GM23248 (cell line): ENCODE results near the gene ADGRV1. TPM values are rescaled to one million over a fixed set of nuclear protein-coding genes. Genes with fewer than 3 reads are reported as not detected.

Source experiments
- DNase-seq: peaks from one replicate; pipeline ENCODE4 v3.0.0-alpha.2; 2015
- H2AFZ ChIP-seq: fragments of 200-600 bp; sonication (generic); 2 replicates; pipeline ENCODE4 v1.6.1; 2016; ENCODE audit warnings: antibody characterized with exemption
- H3F3A ChIP-seq: fragments of 200-600 bp; sonication (generic); 2 replicates; pipeline ENCODE4 v1.6.1; 2016; ENCODE audit warnings: mild to moderate bottlenecking, antibody characterized with exemption, mixed run types; ENCODE audit not compliant: insufficient read depth
- H3K27ac ChIP-seq: fragments of 200-600 bp; sonication (generic); 2 replicates; pipeline ENCODE4 v1.5.1; 2016; ENCODE audit warnings: mild to moderate bottlenecking
- H3K27me3 ChIP-seq: fragments of 200-600 bp; sonication (generic); replicated peaks from 2 replicates; pipeline ENCODE4 v1.6.1; 2016; ENCODE audit warnings: mild to moderate bottlenecking; ENCODE audit not compliant: insufficient read depth
- H3K36me3 ChIP-seq: fragments of 200-600 bp; sonication (generic); 2 replicates; pipeline ENCODE4 v1.6.1; 2016; ENCODE audit warnings: low read depth, mild to moderate bottlenecking
- H3K4me1 ChIP-seq: fragments of 200-600 bp; sonication (generic); 2 replicates; pipeline ENCODE4 v1.6.1; 2016; ENCODE audit warnings: mild to moderate bottlenecking; ENCODE audit not compliant: insufficient read depth
- H3K4me2 ChIP-seq: fragments of 200-600 bp; sonication (generic); one replicate; pipeline ENCODE4 v1.6.1; 2016; ENCODE audit warnings: mild to moderate bottlenecking; ENCODE audit not compliant: unreplicated experiment
- H3K4me3 ChIP-seq: fragments of 200-600 bp; sonication (generic); 2 replicates; pipeline ENCODE4 v1.5.1; 2016; ENCODE audit warnings: mild to moderate bottlenecking
- H3K79me2 ChIP-seq: fragments of 200-600 bp; sonication (generic); 2 replicates; pipeline ENCODE4 v1.6.1; 2016; ENCODE audit warnings: mild to moderate bottlenecking; ENCODE audit not compliant: insufficient read depth
- H3K9ac ChIP-seq: fragments of 200-600 bp; sonication (generic); 2 replicates; pipeline ENCODE4 v1.6.1; 2016; ENCODE audit warnings: mild to moderate bottlenecking
- H3K9me2 ChIP-seq: fragments of 200-600 bp; sonication (generic); 2 replicates; pipeline ENCODE4 v1.6.1; 2016; ENCODE audit warnings: mixed run types, mild to moderate bottlenecking, moderate library complexity; ENCODE audit not compliant: insufficient read depth
- H3K9me3 ChIP-seq: fragments of 200-600 bp; sonication (generic); one replicate; pipeline ENCODE4 v1.6.1; 2017; ENCODE audit warnings: low read depth
- H4K20me1 ChIP-seq: fragments of 200-600 bp; sonication (generic); 2 replicates; pipeline ENCODE4 v1.6.0; 2016; ENCODE audit not compliant: insufficient read depth
- EZH2 ChIP-seq: fragments of 200-600 bp; sonication (generic); IDR thresholded peaks from 2 replicates; pipeline ENCODE4 v1.6.1; 2018; ENCODE audit warnings: antibody characterized with exemption, mild to moderate bottlenecking; ENCODE audit not compliant: insufficient read depth, poor library complexity, severe bottlenecking
- EZH2phosphoT487 ChIP-seq: fragments of 200-600 bp; sonication (generic); IDR thresholded peaks from 2 replicates; pipeline ENCODE4 v1.6.1; 2018; ENCODE audit warnings: antibody characterized with exemption, moderate library complexity, mild to moderate bottlenecking, low read depth; ENCODE audit not compliant: insufficient read depth
- WGBS, 2 experiments: methylation state at CpG; one replicate each; pipeline ENCODE4 v1.1.6; 2015 to 2017; ENCODE audit warnings: low lambda C conversion rate in 2 of 2, low coverage in 1 of 2; ENCODE audit errors: missing lambda C conversion rate in 2 of 2; 5-methylcytosine and 5-hydroxymethylcytosine counted together
- in situ Hi-C: fragments of 300-500 bp; cut with MboI; formaldehyde crosslinking; loops from 2 replicates; pipeline ENCODE4 v1.15.0; 2020
- polyA plus RNA-seq: library from polyadenylated mRNA; unstranded; fragments of >200 nt; fragmentation: Nextera tagmentation; extraction: Ambion mirVana; gene quantifications from 2 replicates; pipeline ENCODE4 v1.2.1, GENCODE V29; 2016
- total RNA-seq: library from RNA; depleted of rRNA; stranded (reverse); fragments of >200 nt; shearing (Covaris generic); gene quantifications from 2 replicates; pipeline ENCODE4 v1.2.3, GENCODE V29; 2014

ADGRV1 gene
- total and polyA plus RNA-seq, 2 experiments from 2014 or later, result not detected

DNA sequence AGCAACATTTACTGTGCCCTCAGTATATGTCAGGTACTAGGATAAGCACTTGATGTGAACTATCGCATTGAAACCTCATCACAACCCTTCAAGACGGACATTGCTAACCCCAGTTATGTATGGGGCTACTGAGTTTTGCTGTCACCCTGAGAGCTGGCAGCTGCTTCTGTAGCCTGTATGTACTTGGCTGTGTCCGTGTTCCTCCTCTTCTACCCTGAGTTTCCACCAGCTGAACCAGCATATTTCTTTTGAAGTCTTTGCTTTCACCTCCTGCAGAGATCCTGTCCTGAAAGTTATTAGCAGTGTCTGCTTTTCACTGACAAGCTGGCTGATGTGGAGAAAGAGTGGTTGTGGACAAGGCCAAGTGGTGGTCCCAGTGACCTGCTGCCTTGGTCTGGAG is 63.3 kb downstream of the ADGRV1 start:
- Histone ChIP-seq H2AFZ (no peak overlapping the region), H3F3A (no peaks in the 10 kb centered on the region), H3K27ac (no peak overlapping the region), H3K9me3 (no peaks in the 10 kb centered on the region), H3K9me2 (no peaks in the 10 kb centered on the region), H3K4me1 (no peaks in the 10 kb centered on the region), H3K4me3 (no peak overlapping the region), H3K79me2 (no peaks in the 10 kb centered on the region), H3K27me3 (no peaks in the 10 kb centered on the region), H3K9ac (no peak overlapping the region), H3K36me3 (no peaks in the 10 kb centered on the region), H3K4me2 (no peak overlapping the region), H4K20me1 (no peaks in the 10 kb centered on the region)
- TF ChIP-seq EZH2phosphoT487, result no peak
- TF ChIP-seq EZH2, result no peak
- no peak for DNase-seq
- WGBS, 2 experiments, result 38 to 41% methylated on average over 3 of the region's 3 CpGs
- in situ Hi-C loops, result no loop called here

DNA sequence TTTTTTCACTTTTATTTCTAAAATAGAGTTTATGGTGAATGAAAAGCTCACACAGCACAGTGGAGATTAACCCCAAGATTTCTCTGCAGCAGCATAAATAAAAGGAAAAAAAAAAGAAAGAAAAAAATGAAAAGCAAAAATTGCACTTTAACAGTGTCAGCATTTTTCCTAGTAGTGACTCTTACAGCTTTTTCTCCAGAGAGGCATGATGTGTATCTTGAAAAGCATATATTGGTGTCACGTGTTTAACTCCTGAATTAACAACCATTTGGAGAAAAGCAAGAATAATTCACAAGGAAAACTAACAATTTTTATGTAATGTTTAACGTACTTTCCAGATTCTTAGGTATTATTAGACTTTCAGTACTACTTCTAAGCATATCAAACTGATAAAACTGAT is 67.9 kb downstream of the ADGRV1 start:
- in situ Hi-C loops, result no loop called here
- DNase-seq, result no peak
- Histone ChIP-seq H3K9me2 (no peaks in the 10 kb centered on the region), H2AFZ (no peak overlapping the region), H3K9me3 (no peaks in the 10 kb centered on the region), H3K36me3 (no peaks in the 10 kb centered on the region), H3F3A (no peaks in the 10 kb centered on the region), H4K20me1 (no peaks in the 10 kb centered on the region), H3K4me3 (no peak overlapping the region), H3K27me3 (no peaks in the 10 kb centered on the region), H3K4me2 (no peak overlapping the region), H3K79me2 (no peaks in the 10 kb centered on the region), H3K4me1 (no peaks in the 10 kb centered on the region), H3K27ac (no peak overlapping the region), H3K9ac (no peak overlapping the region)
- 19 to 33% methylated on average over 2 of the region's 2 CpGs for WGBS, 2 experiments
- no peak for TF ChIP-seq EZH2
- no peak for TF ChIP-seq EZH2phosphoT487

DNA sequence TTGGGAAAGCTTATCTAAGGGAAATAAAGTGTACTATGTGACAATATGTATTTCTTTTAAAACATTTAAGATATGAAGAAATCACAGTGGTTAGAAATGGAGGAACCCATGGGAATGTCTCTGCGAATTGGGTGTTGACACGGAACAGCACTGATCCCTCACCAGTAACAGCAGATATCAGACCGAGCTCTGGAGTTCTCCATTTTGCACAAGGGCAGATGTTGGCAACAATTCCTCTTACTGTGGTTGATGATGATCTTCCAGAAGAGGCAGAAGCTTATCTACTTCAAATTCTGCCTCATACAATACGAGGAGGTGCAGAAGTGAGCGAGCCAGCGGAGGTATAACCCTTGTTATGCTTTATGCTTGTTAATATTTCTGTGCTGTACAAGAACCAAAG is 69.9 kb downstream of the ADGRV1 start:
- TF ChIP-seq EZH2, result no peak
- TF ChIP-seq EZH2phosphoT487, result no peak
- Histone ChIP-seq H3K4me2 (no peak overlapping the region), H3K4me1 (no peaks in the 10 kb centered on the region), H3K27me3 (no peaks in the 10 kb centered on the region), H3K4me3 (no peak overlapping the region), H3K79me2 (no peaks in the 10 kb centered on the region), H3K27ac (no peak overlapping the region), H3K9ac (no peak overlapping the region), H3K9me3 (no peaks in the 10 kb centered on the region), H3K9me2 (no peaks in the 10 kb centered on the region), H4K20me1 (no peaks in the 10 kb centered on the region), H3F3A (no peaks in the 10 kb centered on the region), H3K36me3 (no peaks in the 10 kb centered on the region), H2AFZ (no peak overlapping the region)
- 50 to 66% methylated on average over 6 of the region's 6 CpGs for WGBS, 2 experiments
- in situ Hi-C loops, result no loop called here
- no peak for DNase-seq

DNA sequence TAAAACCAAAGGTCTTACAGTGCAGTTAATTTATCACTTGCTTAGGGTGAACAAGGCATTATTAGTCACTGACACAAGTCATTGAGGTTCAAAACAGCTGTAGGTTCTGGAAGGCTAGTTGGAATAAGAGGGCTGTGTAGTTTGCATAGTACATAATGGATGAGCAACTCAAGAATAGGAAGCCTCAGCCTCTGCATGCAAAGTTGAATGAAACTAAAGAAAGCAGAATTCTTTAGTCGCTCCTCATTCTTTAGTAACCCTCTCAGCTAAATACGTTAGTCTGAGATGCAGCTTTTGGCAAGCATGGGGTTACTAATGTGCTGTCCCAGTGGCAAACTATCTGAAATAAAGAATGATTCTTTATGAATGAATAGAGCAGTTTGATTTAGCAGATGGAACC is 74.2 kb downstream of the ADGRV1 start:
- Histone ChIP-seq H3K27ac (no peak overlapping the region), H3K4me3 (no peak overlapping the region), H3K79me2 (no peaks in the 10 kb centered on the region), H3F3A (no peaks in the 10 kb centered on the region), H3K9ac (no peak overlapping the region), H4K20me1 (no peaks in the 10 kb centered on the region), H3K4me2 (no peak overlapping the region), H3K27me3 (no peaks in the 10 kb centered on the region), H3K9me2 (no peaks in the 10 kb centered on the region), H3K9me3 (no peaks in the 10 kb centered on the region), H3K36me3 (no peaks in the 10 kb centered on the region), H2AFZ (no peak overlapping the region), H3K4me1 (no peaks in the 10 kb centered on the region)
- in situ Hi-C loops, result no loop called here
- WGBS, 2 experiments, result 23 to 28% methylated on average over 2 of the region's 2 CpGs
- TF ChIP-seq EZH2phosphoT487, result no peak
- no peak for TF ChIP-seq EZH2
- DNase-seq, result no peak

DNA sequence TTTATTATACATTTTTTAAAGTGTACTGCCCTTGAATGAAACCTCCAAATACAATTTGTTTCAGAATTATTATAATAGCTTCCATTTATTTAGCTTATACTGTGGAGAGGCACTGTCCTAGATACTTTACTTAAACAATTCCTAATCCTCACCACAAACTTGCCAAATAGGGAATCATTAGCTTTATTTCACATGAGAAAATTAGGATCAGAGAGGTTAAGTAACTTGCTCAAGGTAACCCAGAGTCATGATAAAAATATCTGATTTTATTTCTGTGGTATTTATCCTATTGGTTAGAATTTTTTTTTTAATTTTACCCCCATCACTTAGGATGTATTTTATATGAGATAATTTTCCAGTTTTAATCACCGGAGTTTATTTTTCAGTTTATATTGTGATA is 78.4 kb downstream of the ADGRV1 start:
- Histone ChIP-seq H3K9ac (no peak overlapping the region), H3K9me3 (no peaks in the 10 kb centered on the region), H3K27ac (no peak overlapping the region), H3K36me3 (no peaks in the 10 kb centered on the region), H3F3A (no peaks in the 10 kb centered on the region), H3K9me2 (no peaks in the 10 kb centered on the region), H3K4me1 (no peaks in the 10 kb centered on the region), H4K20me1 (no peaks in the 10 kb centered on the region), H2AFZ (no peak overlapping the region), H3K4me2 (no peak overlapping the region), H3K4me3 (no peak overlapping the region), H3K79me2 (no peaks in the 10 kb centered on the region), H3K27me3 (0 out of 2 replicates have a peak, but pooled peaks cover 7% of the 10 kb centered on the region)
- DNase-seq, result no peak
- 0% methylated on average over 1 of the region's 1 CpG for WGBS, 2 experiments
- in situ Hi-C loops, result no loop called here
- TF ChIP-seq EZH2 (no peak), EZH2phosphoT487 (no peak)
